Liver (tissue), 9 donors: ENCODE data around the gene TPRG1L. TPM values are rescaled to one million over a fixed set of nuclear protein-coding genes. Genes with fewer than 3 reads are reported as not detected.

Experiments used
- DNase-seq: peaks from one replicate; pipeline ENCODE4 v3.0.0-alpha.2; 2017; ENCODE audit warnings: low spot score
- H3K27ac ChIP-seq, 2 donors: one replicate each; pipeline ENCODE4 v1.7.0; 2013; ENCODE audit warnings: inconsistent platforms in 2 of 2, low read length in 2 of 2, control low read depth in 1 of 2, low read depth in 1 of 2, mild to moderate bottlenecking in 1 of 2
- H3K27me3 ChIP-seq, 4 donors: one replicate each; pipeline versions ENCODE4 v1.6.1 to v1.7.0; 2013; ENCODE audit warnings: low read length in 3 of 4, inconsistent platforms in 1 of 4, mild to moderate bottlenecking in 1 of 4, moderate library complexity in 1 of 4; ENCODE audit not compliant: control insufficient read depth in 4 of 4, insufficient read depth in 4 of 4
- H3K36me3 ChIP-seq, 4 donors: one replicate each; pipeline versions ENCODE4 v1.6.1 to v1.7.0; 2013; ENCODE audit warnings: low read length in 3 of 4, mild to moderate bottlenecking in 3 of 4, low read depth in 1 of 4, moderate library complexity in 1 of 4; ENCODE audit not compliant: control insufficient read depth in 4 of 4, insufficient read depth in 3 of 4
- H3K4me1 ChIP-seq, 4 donors: one replicate each; pipeline versions ENCODE4 v1.6.1 to v1.7.0; 2013; ENCODE audit warnings: low read length in 3 of 4, mild to moderate bottlenecking in 3 of 4, moderate library complexity in 1 of 4; ENCODE audit not compliant: control insufficient read depth in 4 of 4, insufficient read depth in 4 of 4
- H3K4me3 ChIP-seq, 3 donors: one replicate each; pipeline versions ENCODE4 v1.6.1 to v1.7.0; 2013; ENCODE audit warnings: low read length in 3 of 3, control low read depth in 1 of 3, low read depth in 1 of 3, mild to moderate bottlenecking in 1 of 3
- H3K9ac ChIP-seq, 2 donors: one replicate each; pipeline ENCODE4 v1.7.0; 2013; ENCODE audit warnings: low read length in 2 of 2, mild to moderate bottlenecking in 2 of 2, moderate library complexity in 2 of 2, control low read depth in 1 of 2, low read depth in 1 of 2
- H3K9me3 ChIP-seq, 4 donors: one replicate each; pipeline versions ENCODE4 v1.6.1 to v1.7.0; 2013; ENCODE audit warnings: low read length in 3 of 4; ENCODE audit not compliant: control insufficient read depth in 4 of 4
- ATF3 ChIP-seq: IDR thresholded peaks from 2 replicates; pipeline ENCODE4 v1.6.1; 2016; ENCODE audit warnings: antibody characterized with exemption
- CTCF ChIP-seq: fragments of 150-350 bp; IDR thresholded peaks from 2 replicates; pipeline ENCODE4 v1.5.1; 2017; ENCODE audit warnings: improper control_type of control experiment, low read depth, low read length; ENCODE audit not compliant: missing input control
- EGR1 ChIP-seq, 2 donors: IDR thresholded peaks; 2 replicates each; pipeline ENCODE4 v1.6.1; 2016 to 2018; ENCODE audit warnings: antibody characterized with exemption in 2 of 2, low read depth in 2 of 2
- FOXA1 ChIP-seq: IDR thresholded peaks from 2 replicates; pipeline ENCODE4 v1.6.1; 2016; ENCODE audit warnings: antibody characterized with exemption
- FOXA2 ChIP-seq: IDR thresholded peaks from 2 replicates; pipeline ENCODE4 v1.6.1; 2016; ENCODE audit warnings: antibody characterized with exemption
- GABPA ChIP-seq, 2 donors: IDR thresholded peaks in 1 of 2; conservative IDR thresholded peaks in 1 of 2; 2 replicates each; pipeline ENCODE4 v1.6.1; 2016; ENCODE audit warnings: antibody characterized with exemption in 2 of 2, mild to moderate bottlenecking in 1 of 2, moderate library complexity in 1 of 2
- HNF4A ChIP-seq, 2 donors: conservative IDR thresholded peaks; 2 replicates each; pipeline ENCODE4 v1.6.1; 2016; ENCODE audit warnings: antibody characterized with exemption in 2 of 2, mild to moderate bottlenecking in 2 of 2
- HNF4G ChIP-seq: IDR thresholded peaks from 2 replicates; pipeline ENCODE4 v1.6.1; 2016; ENCODE audit warnings: antibody characterized with exemption
- JUND ChIP-seq, 2 donors: IDR thresholded peaks; 2 replicates each; pipeline ENCODE4 v1.6.1; 2016; ENCODE audit warnings: antibody characterized with exemption in 2 of 2
- MAX ChIP-seq: IDR thresholded peaks from 2 replicates; pipeline ENCODE4 v1.6.1; 2016; ENCODE audit warnings: antibody characterized with exemption
- NR2F2 ChIP-seq: IDR thresholded peaks from 2 replicates; pipeline ENCODE4 v1.6.1; 2016; ENCODE audit warnings: antibody characterized with exemption
- RAD21 ChIP-seq, 2 donors: IDR thresholded peaks; 2 replicates each; pipeline ENCODE4 v1.6.1; 2016; ENCODE audit warnings: antibody characterized with exemption in 2 of 2, mild to moderate bottlenecking in 2 of 2
- REST ChIP-seq: IDR thresholded peaks from 2 replicates; pipeline ENCODE4 v1.6.1; 2016; ENCODE audit warnings: antibody characterized with exemption, mild to moderate bottlenecking
- RXRA ChIP-seq, 2 donors: IDR thresholded peaks; 2 replicates each; pipeline ENCODE4 v1.6.1; 2017 to 2018; ENCODE audit warnings: antibody characterized with exemption in 2 of 2, mild to moderate bottlenecking in 1 of 2
- SP1 ChIP-seq: IDR thresholded peaks from 2 replicates; pipeline ENCODE4 v1.6.1; 2018; ENCODE audit warnings: antibody characterized with exemption, mild to moderate bottlenecking
- TAF1 ChIP-seq: conservative IDR thresholded peaks from 2 replicates; pipeline ENCODE4 v1.6.1; 2016; ENCODE audit warnings: antibody characterized with exemption, mild to moderate bottlenecking
- YY1 ChIP-seq: IDR thresholded peaks from 2 replicates; pipeline ENCODE4 v1.6.1; 2016; ENCODE audit warnings: antibody characterized with exemption, mild to moderate bottlenecking
- ZBTB33 ChIP-seq: IDR thresholded peaks from 2 replicates; pipeline ENCODE4 v1.6.1; 2016; ENCODE audit warnings: antibody characterized with exemption
- WGBS: extraction: QIAGEN DNeasy Blood & Tissue Kit; methylation state at CpG from one replicate; pipeline ENCODE4 v1.1.7; 2013; 5-methylcytosine and 5-hydroxymethylcytosine counted together
- polyA plus RNA-seq, 2 donors: library from polyadenylated mRNA; stranded (reverse) in 1 of 2; unstranded in 1 of 2; fragments of 200-250 nt in 1 of 2; fragments of >200 nt in 1 of 2; fragmentation: Nextera tagmentation in 1 of 2; extraction: Ambion mirVana in 1 of 2; gene quantifications; one replicate each; pipeline versions ENCODE4 v1.2.1 to v1.2.3, GENCODE V29; 2013 to 2015
- total RNA-seq, 2 donors: library from RNA; depleted of rRNA; stranded (reverse); fragments of >200 nt; gene quantifications; one replicate each; pipeline ENCODE4 v1.2.3, GENCODE V29; 2014
- donor health status: healthy.
- donor health status: healthy.
- donor health status: healthy.
- donor health status: healthy.
- donor health status: healthy.

Gene TPRG1L
- total and polyA plus RNA-seq, 4 donors: 29.3 to 51.0 (median 43.9) TPM

GRCh38 chr1:3593745-3594144 is 31.1 kb upstream of the TPRG1L start:
- Histone ChIP-seq H3K9me3 (no peaks in the 10 kb centered on the region), H3K4me3 (no peak overlapping the region), H3K27me3 (no peaks in the 10 kb centered on the region), H3K27ac (no peak overlapping the region), H3K36me3 (no peaks in the 10 kb centered on the region), H3K4me1 (peaks cover 0 to 7% (median 0%) of the 10 kb centered on the region in 4 donors), H3K9ac (no peak overlapping the region)
- WGBS: 71% methylated on average over 10 of the region's 10 CpGs
- no peak for DNase-seq
- TF ChIP-seq JUND (IDR thresholded peaks at IDR 0.05) (no peak), TAF1 (no peak), GABPA (IDR thresholded peaks at IDR 0.05 in 1 of 2, conservative IDR thresholded peaks at IDR 0.05 in 1 of 2) (no peak)

GRCh38 chr1:3594706-3595377 is 30.0 kb upstream of the TPRG1L start:
- Histone ChIP-seq H3K9me3 (no peaks in the 10 kb centered on the region), H3K9ac (no peak overlapping the region), H3K27ac (no peak overlapping the region), H3K36me3 (no peaks in the 10 kb centered on the region), H3K4me1 (peaks cover 0 to 7% (median 0%) of the 10 kb centered on the region in 4 donors), H3K27me3 (no peaks in the 10 kb centered on the region), H3K4me3 (no peak overlapping the region)
- DNase-seq: no peak
- WGBS: 82% methylated on average over 31 of the region's 31 CpGs
- TF ChIP-seq ATF3: no peak
- no peak for TF ChIP-seq ZBTB33
- TF ChIP-seq MAX: no peak
- TF ChIP-seq TAF1: no peak
- no peak for TF ChIP-seq NR2F2
- TF ChIP-seq YY1: no peak
- TF ChIP-seq SP1: no peak
- no peak for TF ChIP-seq GABPA (IDR thresholded peaks at IDR 0.05 in 1 of 2, conservative IDR thresholded peaks at IDR 0.05 in 1 of 2)
- TF ChIP-seq REST: no peak
- no peak for TF ChIP-seq RAD21 (IDR thresholded peaks at IDR 0.05)
- TF ChIP-seq CTCF: no peak
- no peak for TF ChIP-seq RXRA (IDR thresholded peaks at IDR 0.05)
- no peak for TF ChIP-seq FOXA2
- TF ChIP-seq EGR1 (IDR thresholded peaks at IDR 0.05; ENCODE audit: low read depth in 2 of 2): no peak
- no peak for TF ChIP-seq FOXA1
- no peak for TF ChIP-seq HNF4A (conservative IDR thresholded peaks at IDR 0.05)
- TF ChIP-seq HNF4G: no peak
- TF ChIP-seq JUND (IDR thresholded peaks at IDR 0.05): no peak
